HG03575 (cell line): ENCODE measurements around the gene RERE.
"Not testable (repeated sequence)": the region's sequence is repeated elsewhere in the genome, so short reads cannot be mapped to it uniquely, and the experiment has no call there.

Source experiments
- ATAC-seq: cut with Tn5 transposase; IDR thresholded peaks from one replicate; pipeline ENCODE4 v1.9.1; 2021; ENCODE audit not compliant: unreplicated experiment, insufficient number of reproducible peaks, low FRiP score; ENCODE audit errors: extremely low read depth

RERE gene

GRCh38 chr1:8704866-8705506 is 112.5 kb downstream of the RERE start:
- ATAC-seq = no peak

GRCh38 chr1:8702850-8703810 is 114.3 kb downstream of the RERE start:
- ATAC-seq = no peak

- ATAC-seq = no peak
Measured at GRCh38 chr1:8702472-8702849, 115.0 kb downstream of the RERE start.

- no peak for ATAC-seq
Measured at GRCh38 chr1:8701794-8702471, 115.5 kb downstream of the RERE start.

- ATAC-seq = no peak
Measured at GRCh38 chr1:8699679-8700078, 117.8 kb downstream of the RERE start.

GRCh38 chr1:8698937-8699447 is 118.4 kb downstream of the RERE start:
- ATAC-seq = no peak

GRCh38 chr1:8698012-8698630 is 119.3 kb downstream of the RERE start:
- ATAC-seq = no peak

GRCh38 chr1:8695442-8695841 is 122.0 kb downstream of the RERE start:
- not testable (repeated sequence) for ATAC-seq

- no peak for ATAC-seq
Measured at GRCh38 chr1:8693107-8693506, 124.3 kb downstream of the RERE start.

- ATAC-seq = no peak
Measured at GRCh38 chr1:8691662-8692061, 125.8 kb downstream of the RERE start.

GRCh38 chr1:8690253-8690525 is 127.3 kb downstream of the RERE start:
- no peak for ATAC-seq

- ATAC-seq = no peak
Measured at GRCh38 chr1:8689431-8690252, 127.8 kb downstream of the RERE start.

GRCh38 chr1:8687538-8687937 is 129.9 kb downstream of the RERE start:
- ATAC-seq = no peak

GRCh38 chr1:8687039-8687438 is 130.4 kb downstream of the RERE start:
- no peak for ATAC-seq

GRCh38 chr1:8685463-8685862 is 132.0 kb downstream of the RERE start:
- ATAC-seq = no peak

- ATAC-seq = no peak
Measured at GRCh38 chr1:8684590-8684989, 132.8 kb downstream of the RERE start.

GRCh38 chr1:8682573-8682972 is 134.9 kb downstream of the RERE start:
- no peak for ATAC-seq

GRCh38 chr1:8681911-8682310 is 135.5 kb downstream of the RERE start:
- ATAC-seq = no peak
